Stomach (tissue), 9 donors: ENCODE measurements around the gene GRK1. TPM values are rescaled to one million over a fixed set of nuclear protein-coding genes. Genes with fewer than 3 reads are reported as not detected.

Experiments used
- DNase-seq, 2 donors: peaks; one replicate each; pipeline versions ENCODE4 v3.0.0 to v3.0.0-alpha.2; 2013 to 2019
- H3K27ac ChIP-seq, 5 donors: fragments of 200-600 bp in 4 of 5; sonication (generic) in 4 of 5; one replicate each; pipeline ENCODE4 v1.5.1; 2013 to 2019; ENCODE audit warnings: mild to moderate bottlenecking in 1 of 5, moderate library complexity in 1 of 5
- H3K27me3 ChIP-seq, 3 donors: fragments of 200-600 bp; sonication (generic); one replicate each; pipeline ENCODE4 v1.5.1; 2017 to 2019; ENCODE audit warnings: mixed run types in 1 of 3
- H3K36me3 ChIP-seq, 4 donors: fragments of 200-600 bp; sonication (generic); 1 replicate in 3 of 4; 2 replicates in 1 of 4; pipeline ENCODE4 v1.5.1; 2016 to 2019
- H3K4me1 ChIP-seq, 4 donors: fragments of 200-600 bp; sonication (generic); one replicate each; pipeline ENCODE4 v1.5.1; 2016 to 2019
- H3K4me3 ChIP-seq, 4 donors: fragments of 200-600 bp; sonication (generic) in 3 of 4; one replicate each; pipeline ENCODE4 v1.5.1; 2016 to 2019; ENCODE audit warnings: mild to moderate bottlenecking in 1 of 4
- H3K9me3 ChIP-seq, 4 donors: fragments of 200-600 bp; sonication (generic); one replicate each; pipeline ENCODE4 v1.5.1; 2016 to 2019
- EP300 ChIP-seq: sonication (generic); formaldehyde crosslinking; IDR thresholded peaks from one replicate; pipeline ENCODE4 v1.6.1; 2017; ENCODE audit warnings: antibody characterized with exemption
- POLR2A ChIP-seq, 4 donors: fragments of 450-650 bp; IDR thresholded peaks; one replicate each; pipeline ENCODE4 v1.6.1; 2016; ENCODE audit warnings: antibody characterized with exemption in 4 of 4, control low read depth in 2 of 4, mild to moderate bottlenecking in 1 of 4, moderate library complexity in 1 of 4
- POLR2AphosphoS5 ChIP-seq, 3 donors: sonication (generic); formaldehyde crosslinking; IDR thresholded peaks; one replicate each; pipeline ENCODE4 v1.6.1; 2016; ENCODE audit warnings: antibody characterized with exemption in 3 of 3
- WGBS, 5 donors: extraction: QIAGEN DNeasy Blood & Tissue Kit in 3 of 5; methylation state at CpG; one replicate each; pipeline versions ENCODE4 v1.1.5 to v1.1.7; 2013 to 2018; 5-methylcytosine and 5-hydroxymethylcytosine counted together
- intact Hi-C: fragments of 100-400 bp; cut with DNase I; formaldehyde crosslinking; loops from one replicate; pipeline ENCODE4 v1.15.1; 2023; ENCODE audit warnings: low total_unique reads
- polyA plus RNA-seq, 3 donors: library from polyadenylated mRNA; stranded (reverse); fragments of 200-250 nt; gene quantifications; one replicate each; pipeline ENCODE4 v1.2.3, GENCODE V29; 2013
- total RNA-seq, 5 donors: library from RNA; depleted of rRNA; stranded (reverse); fragments of >200 nt; gene quantifications; one replicate each; pipeline versions ENCODE4 v1.1.0 to v1.2.3, GENCODE V29; 2014 to 2016
- TF ChIP-seq, protein P1 (sequence below), 7 experiments: fragments of 450-650 bp in 4 of 7; fragments of 200-600 bp in 3 of 7; sonication (generic) in 3 of 7; IDR thresholded peaks; one replicate each; pipeline ENCODE4 v1.5.1; 2016 to 2019; ENCODE audit warnings: antibody characterized with exemption in 7 of 7, control low read depth in 2 of 7, mild to moderate bottlenecking in 1 of 7
- donor health status: healthy with polysubstance abuse.
- donor health status: Bipolar disorder and iron deficiency.
- donor health status: healthy.

Gene GRK1
- total and polyA plus RNA-seq, 8 donors = not detected

DNA sequence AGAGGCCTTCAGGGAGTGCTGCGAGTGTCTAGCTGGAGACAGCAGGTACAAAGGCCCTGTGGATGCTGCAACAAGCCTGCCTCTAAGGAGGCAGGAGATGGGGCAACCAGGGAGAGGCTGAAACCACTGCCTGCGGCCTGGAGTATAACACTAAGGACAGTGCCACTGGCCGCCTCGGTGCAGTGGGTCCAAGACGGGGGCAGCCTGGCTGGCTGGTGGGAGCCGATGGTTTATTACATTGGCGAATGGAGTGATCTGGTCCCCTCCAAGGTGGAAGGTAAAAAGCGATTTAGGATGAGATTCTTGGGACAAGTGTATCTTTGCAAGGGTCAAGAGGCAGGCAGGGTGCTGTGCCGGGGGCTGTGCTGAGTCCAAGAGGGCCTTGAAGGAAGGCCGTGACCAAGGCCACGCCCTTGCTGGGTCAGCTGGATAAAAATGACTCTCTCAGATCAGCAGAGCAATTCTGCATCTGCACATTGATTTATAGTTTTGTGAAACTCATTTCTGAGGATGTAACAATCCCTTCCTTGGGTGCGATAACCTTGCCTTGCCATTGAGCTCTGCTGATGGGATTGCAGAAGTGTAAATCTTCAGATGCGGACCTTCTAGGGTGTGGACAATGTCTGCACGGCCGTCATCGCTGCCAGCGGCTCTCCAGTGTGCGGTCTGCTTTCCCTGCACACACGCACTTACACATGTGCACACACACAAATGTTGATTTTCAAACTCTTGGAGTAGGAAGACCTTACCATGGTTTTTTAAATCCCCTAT, 98.0 kb downstream of the GRK1 start:
- intact Hi-C loops = no loop called here
- Histone ChIP-seq H3K4me1 (peaks cover 0 to 1% (median under 1%) of the 10 kb centered on the region in 4 donors), H3K9me3 (no peaks in the 10 kb centered on the region), H3K27me3 (peaks cover 0 to 47% (median 11%) of the 10 kb centered on the region in 3 donors), H3K36me3 (no peaks in the 10 kb centered on the region), H3K4me3 (no peak overlapping the region), H3K27ac (no peak overlapping the region)
- DNase-seq = no peak
- 79 to 82% (median 80%) methylated on average over 19 of the region's 19 CpGs for WGBS, 5 donors
- no peak for TF ChIP-seq POLR2A (IDR thresholded peaks at IDR 0.05)
- TF ChIP-seq, protein P1, sequence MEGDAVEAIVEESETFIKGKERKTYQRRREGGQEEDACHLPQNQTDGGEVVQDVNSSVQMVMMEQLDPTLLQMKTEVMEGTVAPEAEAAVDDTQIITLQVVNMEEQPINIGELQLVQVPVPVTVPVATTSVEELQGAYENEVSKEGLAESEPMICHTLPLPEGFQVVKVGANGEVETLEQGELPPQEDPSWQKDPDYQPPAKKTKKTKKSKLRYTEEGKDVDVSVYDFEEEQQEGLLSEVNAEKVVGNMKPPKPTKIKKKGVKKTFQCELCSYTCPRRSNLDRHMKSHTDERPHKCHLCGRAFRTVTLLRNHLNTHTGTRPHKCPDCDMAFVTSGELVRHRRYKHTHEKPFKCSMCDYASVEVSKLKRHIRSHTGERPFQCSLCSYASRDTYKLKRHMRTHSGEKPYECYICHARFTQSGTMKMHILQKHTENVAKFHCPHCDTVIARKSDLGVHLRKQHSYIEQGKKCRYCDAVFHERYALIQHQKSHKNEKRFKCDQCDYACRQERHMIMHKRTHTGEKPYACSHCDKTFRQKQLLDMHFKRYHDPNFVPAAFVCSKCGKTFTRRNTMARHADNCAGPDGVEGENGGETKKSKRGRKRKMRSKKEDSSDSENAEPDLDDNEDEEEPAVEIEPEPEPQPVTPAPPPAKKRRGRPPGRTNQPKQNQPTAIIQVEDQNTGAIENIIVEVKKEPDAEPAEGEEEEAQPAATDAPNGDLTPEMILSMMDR (IDR thresholded peaks at IDR 0.05) = no peak
- no peak for TF ChIP-seq POLR2AphosphoS5 (IDR thresholded peaks at IDR 0.05)
- no peak for TF ChIP-seq EP300

DNA sequence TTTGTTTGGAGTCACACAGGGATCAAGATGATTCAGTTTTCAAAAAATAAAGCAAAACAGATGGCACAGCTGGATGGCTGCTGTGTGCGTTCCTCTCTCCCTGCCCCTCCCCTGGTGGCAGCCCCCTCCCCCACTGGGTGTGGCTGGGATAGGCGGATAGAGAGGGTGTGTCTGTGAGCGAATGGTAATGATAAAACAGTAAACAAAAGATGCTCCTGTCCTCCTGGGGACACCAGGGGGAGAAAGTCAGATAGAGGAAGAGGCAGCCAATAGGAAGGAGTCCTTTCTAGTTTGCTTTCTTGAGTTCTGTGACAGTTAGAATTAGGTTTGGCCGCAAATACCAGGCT, 98.5 kb downstream of the GRK1 start:
- intact Hi-C loops = no loop called here
- H3K27ac ChIP-seq = no peak overlapping the region
- DNase-seq = no peak
- TF ChIP-seq, protein P1 (IDR thresholded peaks at IDR 0.05) = no peak
- TF ChIP-seq POLR2A (IDR thresholded peaks at IDR 0.05) (no peak), POLR2AphosphoS5 (IDR thresholded peaks at IDR 0.05) (no peak), EP300 (no peak)
- peaks cover 0 to 41% (median 10%) of the 10 kb centered on the region in 3 donors for H3K27me3 ChIP-seq
- no peaks in the 10 kb centered on the region for H3K9me3 ChIP-seq
- 25 to 46% (median 43%) methylated on average over 4 of the region's 4 CpGs for WGBS, 5 donors
- H3K36me3 ChIP-seq = no peaks in the 10 kb centered on the region
- no peak overlapping the region for H3K4me3 ChIP-seq
- no peaks in the 10 kb centered on the region for H3K4me1 ChIP-seq

DNA sequence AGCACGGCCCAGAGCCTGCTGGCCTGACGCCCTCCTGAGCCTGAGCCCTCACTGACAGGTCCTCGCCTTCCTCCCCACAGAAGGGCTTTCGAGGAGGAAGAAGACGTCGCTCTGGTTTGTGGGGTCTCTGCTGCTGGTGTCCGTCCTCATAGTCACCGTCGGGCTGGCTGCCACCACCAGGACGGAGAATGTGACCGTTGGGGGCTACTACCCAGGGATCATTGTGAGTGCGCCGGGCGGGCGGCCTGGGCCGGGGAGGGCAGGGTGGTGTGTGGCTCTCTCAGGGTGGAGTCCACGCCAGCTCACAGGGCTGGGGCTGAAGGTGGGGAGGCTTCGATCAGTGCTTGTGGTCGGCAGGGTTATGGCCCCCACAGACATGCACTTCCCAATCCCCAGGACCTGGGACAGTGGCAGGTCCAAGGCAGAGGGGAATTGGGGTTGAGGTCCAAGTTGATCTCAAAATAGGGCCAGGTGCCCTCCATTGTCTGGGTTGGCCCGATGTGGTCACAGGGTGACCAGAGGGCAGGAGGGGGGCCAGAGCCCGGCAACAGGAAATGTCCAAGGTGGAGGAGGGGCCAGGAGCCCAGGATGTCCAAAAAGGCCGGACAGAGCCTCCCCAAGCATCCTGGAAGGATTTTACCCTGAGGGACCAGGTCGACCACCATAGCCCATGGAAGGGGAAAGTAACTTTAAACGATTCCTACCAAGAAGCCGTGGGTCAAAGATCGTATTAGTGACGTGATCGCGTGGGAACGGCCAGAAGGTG, 99.2 kb downstream of the GRK1 start:
- TF ChIP-seq POLR2AphosphoS5 (IDR thresholded peaks at IDR 0.05) (no peak), EP300 (no peak), POLR2A (IDR thresholded peaks at IDR 0.05) (no peak)
- TF ChIP-seq, protein P1 (IDR thresholded peaks at IDR 0.05) = no peak
- H3K27me3 ChIP-seq = peaks cover 0 to 35% (median 7%) of the 10 kb centered on the region in 3 donors
- H3K36me3 ChIP-seq = no peaks in the 10 kb centered on the region
- no peak overlapping the region for H3K27ac ChIP-seq
- H3K9me3 ChIP-seq = peaks cover 0 to 2% (median under 1%) of the 10 kb centered on the region in 4 donors
- 73 to 82% (median 79%) methylated on average over 30 of the region's 30 CpGs for WGBS, 5 donors
- no peak overlapping the region for H3K4me3 ChIP-seq
- H3K4me1 ChIP-seq = no peaks in the 10 kb centered on the region
- peak in 1 of 2 donors; percentile 24 for DNase-seq
- intact Hi-C loops = no loop called here

DNA sequence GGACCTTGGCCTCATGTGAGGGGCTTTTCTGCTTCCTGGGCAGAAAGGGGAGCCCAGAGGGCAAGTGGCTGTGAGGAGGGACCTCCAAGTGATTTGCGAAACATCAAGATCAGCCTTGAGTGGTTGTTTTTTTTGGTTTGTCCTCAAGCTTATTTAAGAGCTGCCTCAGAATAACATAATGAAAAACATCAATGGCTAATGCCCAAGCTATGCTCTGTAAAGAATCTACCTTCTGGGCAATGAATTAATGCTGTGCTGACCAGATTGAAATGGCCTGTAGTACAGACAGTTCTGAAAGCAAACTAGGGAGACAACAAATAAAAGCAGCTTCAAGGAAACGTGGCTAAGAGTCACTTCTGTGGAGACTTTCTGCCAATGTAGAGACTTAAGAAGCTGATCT, 100.3 kb downstream of the GRK1 start:
- H3K36me3 ChIP-seq = no peaks in the 10 kb centered on the region
- H3K4me3 ChIP-seq = no peak overlapping the region
- H3K4me1 ChIP-seq = no peaks in the 10 kb centered on the region
- 61 to 80% (median 71%) methylated on average over 2 of the region's 2 CpGs for WGBS, 5 donors
- TF ChIP-seq, protein P1 (IDR thresholded peaks at IDR 0.05) = no peak
- no peak for TF ChIP-seq POLR2A (IDR thresholded peaks at IDR 0.05)
- H3K9me3 ChIP-seq = peaks cover 0 to 9% (median 7%) of the 10 kb centered on the region in 4 donors
- no peak overlapping the region for H3K27ac ChIP-seq
- peaks cover 0 to 26% (median 0%) of the 10 kb centered on the region in 3 donors for H3K27me3 ChIP-seq
- intact Hi-C loops = no loop called here
- DNase-seq = no peak
